Astrocyte (in vitro differentiated cells and primary cell): ENCODE measurements around the gene CAV1. TPM values are rescaled to one million over a fixed set of nuclear protein-coding genes. Genes with fewer than 3 reads are reported as not detected.

Experiments used
- DNase-seq: peaks from one replicate; pipeline ENCODE4 v3.0.0-alpha.2; 2010; ENCODE audit warnings: low read depth
- FAIRE-seq: peaks from 2 replicates; lab custom pipeline; 2011; peaks lifted over from hg19 to GRCh38; lab: Jason Lieb, UNC
- H2AFZ ChIP-seq: 2 replicates; pipeline ENCODE4 v1.6.0; 2012; ENCODE audit warnings: low read depth, low read length, inconsistent platforms
- H3K27ac ChIP-seq: 2 replicates; pipeline ENCODE4 v1.5.1; 2011; ENCODE audit warnings: low read depth, low read length, inconsistent platforms
- H3K27me3 ChIP-seq: 2 replicates; pipeline ENCODE4 v1.6.0; 2011; ENCODE audit warnings: low read length, inconsistent platforms; ENCODE audit not compliant: insufficient read depth
- H3K36me3 ChIP-seq: 2 replicates; pipeline ENCODE4 v1.5.1; 2011; ENCODE audit warnings: low read length, inconsistent platforms; ENCODE audit not compliant: insufficient read depth
- H3K4me1 ChIP-seq: 2 replicates; pipeline ENCODE4 v1.5.1; 2011; ENCODE audit warnings: low read length, inconsistent platforms; ENCODE audit not compliant: insufficient read depth
- H3K4me2 ChIP-seq: 2 replicates; pipeline ENCODE4 v1.6.0; 2012; ENCODE audit warnings: low read length, inconsistent platforms
- H3K4me3 ChIP-seq: 2 replicates; pipeline ENCODE4 v1.5.1; 2011; ENCODE audit warnings: low read depth, mild to moderate bottlenecking, low read length, inconsistent platforms; ENCODE audit not compliant: insufficient read depth
- H3K79me2 ChIP-seq: 2 replicates; pipeline ENCODE4 v1.6.0; 2012; ENCODE audit warnings: mild to moderate bottlenecking, low read length, inconsistent platforms; ENCODE audit not compliant: insufficient read depth
- H3K9ac ChIP-seq: 2 replicates; pipeline ENCODE4 v1.6.0; 2012; ENCODE audit warnings: mild to moderate bottlenecking, low read length, inconsistent platforms
- H3K9me3 ChIP-seq: 2 replicates; pipeline ENCODE4 v1.5.1; 2012; ENCODE audit warnings: low read depth, mild to moderate bottlenecking, low read length, inconsistent platforms; ENCODE audit not compliant: insufficient read depth
- H4K20me1 ChIP-seq: 2 replicates; pipeline ENCODE4 v1.6.0; 2012; ENCODE audit warnings: low read length, inconsistent platforms; ENCODE audit not compliant: insufficient read depth
- H3K27ac Mint-ChIP-seq: one replicate; pipeline ENCODE4 v1.8.0; 2021; ENCODE audit warnings: mild to moderate bottlenecking, mixed read lengths; ENCODE audit not compliant: unreplicated experiment
- H3K27me3 Mint-ChIP-seq: one replicate; pipeline ENCODE4 v1.8.0; 2021; ENCODE audit warnings: low read depth, mixed read lengths; ENCODE audit not compliant: unreplicated experiment
- H3K36me3 Mint-ChIP-seq: one replicate; pipeline ENCODE4 v1.8.0; 2021; ENCODE audit warnings: low read depth, mixed read lengths; ENCODE audit not compliant: unreplicated experiment
- H3K4me1 Mint-ChIP-seq: one replicate; pipeline ENCODE4 v1.8.0; 2021; ENCODE audit warnings: low read depth, mixed read lengths; ENCODE audit not compliant: unreplicated experiment
- H3K4me3 Mint-ChIP-seq: one replicate; pipeline ENCODE4 v1.8.0; 2021; ENCODE audit warnings: mild to moderate bottlenecking, moderate library complexity, mixed read lengths; ENCODE audit not compliant: unreplicated experiment
- H3K9me3 Mint-ChIP-seq: one replicate; pipeline ENCODE4 v1.8.0; 2021; ENCODE audit warnings: mild to moderate bottlenecking, mixed read lengths; ENCODE audit not compliant: unreplicated experiment
- EZH2 ChIP-seq: IDR thresholded peaks from 2 replicates; pipeline ENCODE4 v1.6.1; 2012; ENCODE audit warnings: mild to moderate bottlenecking, low read length, inconsistent platforms; ENCODE audit not compliant: insufficient read depth
- total RNA-seq: library from RNA; stranded (reverse); gene quantifications from 2 replicates; pipeline ENCODE4 v1.2.1, GENCODE V29; 2021
- TF ChIP-seq, protein P1 (sequence below): IDR thresholded peaks from 2 replicates; pipeline ENCODE4 v1.5.1; 2011; ENCODE audit warnings: low read depth, mild to moderate bottlenecking, inconsistent platforms, low read length, moderate library complexity; ENCODE audit not compliant: insufficient read depth

CAV1 gene
- total RNA-seq, 1 donor from 2014 or later = 472 TPM

DNA sequence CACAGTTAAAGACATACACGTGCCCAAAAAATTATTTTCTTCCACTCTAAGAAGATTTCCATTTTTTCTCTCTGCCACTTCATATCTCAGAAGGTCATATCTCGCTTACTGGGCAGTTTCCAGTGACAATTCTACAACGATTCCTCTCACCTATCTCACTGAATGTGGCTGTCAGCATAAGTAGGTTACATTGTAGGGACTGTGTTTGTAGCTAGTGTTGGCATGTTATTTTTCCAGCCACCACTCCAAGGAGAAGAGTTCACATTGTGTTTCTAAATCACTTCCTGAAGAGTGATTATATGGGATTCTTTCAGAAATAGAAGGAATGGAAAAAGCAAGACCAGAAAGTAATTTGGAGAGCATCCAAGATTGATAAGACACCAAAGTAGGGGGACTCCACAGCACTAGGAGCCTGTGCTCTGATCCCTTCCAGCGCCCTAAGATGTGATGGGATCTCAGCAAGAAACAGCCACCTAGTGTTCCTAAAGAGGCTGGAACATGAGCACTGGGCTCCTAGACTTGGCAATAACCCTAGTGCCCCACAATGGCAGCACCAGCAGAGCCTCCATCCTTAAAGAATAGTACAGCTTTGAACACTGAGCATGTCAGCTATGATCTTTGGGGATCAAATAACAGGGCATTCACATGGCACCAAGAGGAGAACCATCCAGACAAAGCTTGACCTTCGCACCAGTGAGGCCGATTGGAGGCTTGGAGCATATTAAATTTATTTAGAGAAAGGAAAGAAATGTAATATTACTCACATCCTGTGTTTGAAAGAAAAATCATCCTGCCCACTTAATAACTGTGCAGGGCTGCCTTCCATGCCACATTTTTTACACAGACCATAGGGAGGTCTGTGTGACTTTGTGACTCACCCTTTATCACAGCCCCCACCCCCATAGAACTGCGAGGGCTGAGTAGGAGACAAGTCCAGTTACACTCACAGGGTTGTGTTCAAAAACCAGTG, 51.8 kb downstream of the CAV1 start:
- DNase-seq = peak; percentile 96
- Histone ChIP-seq H4K20me1 (no peaks in the 10 kb centered on the region), H3K4me3 (peak overlapping the region; percentile 21), H3K4me1 (peaks cover 32% of the 10 kb centered on the region), H3K36me3 (no peaks in the 10 kb centered on the region), H3K27ac (peak overlapping the region; percentile 94), H3K79me2 (no peaks in the 10 kb centered on the region), H3K9ac (peak overlapping the region; percentile 75), H3K4me2 (peak overlapping the region; percentile 77), H3K9me3 (no peaks in the 10 kb centered on the region), H2AFZ (no peak overlapping the region), H3K27me3 (no peaks in the 10 kb centered on the region)
- Mint-ChIP-seq H3K9me3 (peaks cover 5% of the 10 kb centered on the region), H3K36me3 (no peaks in the 10 kb centered on the region), H3K27me3 (no peaks in the 10 kb centered on the region), H3K27ac (peak overlapping the region; percentile 84), H3K4me3 (no peak overlapping the region), H3K4me1 (peaks cover 38% of the 10 kb centered on the region)
- FAIRE-seq = peak; percentile 65
- TF ChIP-seq EZH2 = no peak
- TF ChIP-seq, protein P1, sequence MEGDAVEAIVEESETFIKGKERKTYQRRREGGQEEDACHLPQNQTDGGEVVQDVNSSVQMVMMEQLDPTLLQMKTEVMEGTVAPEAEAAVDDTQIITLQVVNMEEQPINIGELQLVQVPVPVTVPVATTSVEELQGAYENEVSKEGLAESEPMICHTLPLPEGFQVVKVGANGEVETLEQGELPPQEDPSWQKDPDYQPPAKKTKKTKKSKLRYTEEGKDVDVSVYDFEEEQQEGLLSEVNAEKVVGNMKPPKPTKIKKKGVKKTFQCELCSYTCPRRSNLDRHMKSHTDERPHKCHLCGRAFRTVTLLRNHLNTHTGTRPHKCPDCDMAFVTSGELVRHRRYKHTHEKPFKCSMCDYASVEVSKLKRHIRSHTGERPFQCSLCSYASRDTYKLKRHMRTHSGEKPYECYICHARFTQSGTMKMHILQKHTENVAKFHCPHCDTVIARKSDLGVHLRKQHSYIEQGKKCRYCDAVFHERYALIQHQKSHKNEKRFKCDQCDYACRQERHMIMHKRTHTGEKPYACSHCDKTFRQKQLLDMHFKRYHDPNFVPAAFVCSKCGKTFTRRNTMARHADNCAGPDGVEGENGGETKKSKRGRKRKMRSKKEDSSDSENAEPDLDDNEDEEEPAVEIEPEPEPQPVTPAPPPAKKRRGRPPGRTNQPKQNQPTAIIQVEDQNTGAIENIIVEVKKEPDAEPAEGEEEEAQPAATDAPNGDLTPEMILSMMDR = no peak

DNA sequence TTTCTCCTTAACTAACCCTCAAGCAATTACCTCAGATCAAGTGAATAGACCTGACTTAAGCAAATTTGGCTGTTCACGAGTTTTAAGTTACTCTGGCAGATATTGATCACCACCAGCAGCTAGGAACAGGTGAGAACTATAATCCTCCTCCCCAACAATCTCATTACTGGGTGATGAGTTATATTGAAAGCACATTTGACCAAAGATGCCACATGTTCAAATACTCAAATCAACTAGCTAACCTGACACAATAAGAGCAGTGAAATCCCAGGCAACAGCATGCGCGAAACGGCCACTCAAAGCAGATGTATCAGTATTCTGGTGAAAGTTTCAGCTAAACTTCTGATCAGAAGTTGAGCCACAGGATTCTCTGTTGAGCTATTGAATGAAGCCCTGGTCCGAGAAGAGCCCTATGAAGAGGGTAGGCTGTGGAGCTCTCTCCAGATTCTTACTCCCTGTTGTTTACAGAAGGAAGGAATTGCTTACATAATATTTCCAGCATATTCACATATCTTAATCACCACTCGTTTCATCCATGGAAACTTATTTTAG, 52.6 kb downstream of the CAV1 start:
- H3K9me3 Mint-ChIP-seq = peaks cover 5% of the 10 kb centered on the region
- Histone ChIP-seq H3K27ac (peak overlapping the region; percentile 94), H3K27me3 (no peaks in the 10 kb centered on the region), H3K4me3 (peak overlapping the region; percentile 21), H3K79me2 (no peaks in the 10 kb centered on the region), H3K36me3 (no peaks in the 10 kb centered on the region), H4K20me1 (no peaks in the 10 kb centered on the region), H3K9me3 (no peaks in the 10 kb centered on the region), H3K9ac (peak overlapping the region; percentile 75), H3K4me2 (peak overlapping the region; percentile 77), H2AFZ (no peak overlapping the region), H3K4me1 (peaks cover 40% of the 10 kb centered on the region)
- H3K36me3 Mint-ChIP-seq = no peaks in the 10 kb centered on the region
- peaks cover 41% of the 10 kb centered on the region for H3K4me1 Mint-ChIP-seq
- FAIRE-seq (no peak), DNase-seq (peak; percentile 19)
- TF ChIP-seq, protein P1 = no peak
- no peak for TF ChIP-seq EZH2
- H3K4me3 Mint-ChIP-seq = no peak overlapping the region
- H3K27me3 Mint-ChIP-seq = no peaks in the 10 kb centered on the region
- peak overlapping the region; percentile 84 for H3K27ac Mint-ChIP-seq
